GM12892 (cell line): Measurements from ENCODE around the gene RTF2.

ENCODE experiments used
- POLR2A ChIP-seq: IDR thresholded peaks from 2 replicates; pipeline ENCODE4 v1.6.1; 2011; ENCODE audit warnings: low read depth, low read length, control low read depth
- POLR2AphosphoS5 ChIP-seq: IDR thresholded peaks from 2 replicates; pipeline ENCODE4 v1.6.1; 2011; ENCODE audit warnings: low read depth, low read length, control low read depth
- TAF1 ChIP-seq: IDR thresholded peaks from 2 replicates; pipeline ENCODE4 v1.6.1; 2011; ENCODE audit warnings: low read depth, mild to moderate bottlenecking, control low read depth, low read length, borderline replicate concordance

DNA sequence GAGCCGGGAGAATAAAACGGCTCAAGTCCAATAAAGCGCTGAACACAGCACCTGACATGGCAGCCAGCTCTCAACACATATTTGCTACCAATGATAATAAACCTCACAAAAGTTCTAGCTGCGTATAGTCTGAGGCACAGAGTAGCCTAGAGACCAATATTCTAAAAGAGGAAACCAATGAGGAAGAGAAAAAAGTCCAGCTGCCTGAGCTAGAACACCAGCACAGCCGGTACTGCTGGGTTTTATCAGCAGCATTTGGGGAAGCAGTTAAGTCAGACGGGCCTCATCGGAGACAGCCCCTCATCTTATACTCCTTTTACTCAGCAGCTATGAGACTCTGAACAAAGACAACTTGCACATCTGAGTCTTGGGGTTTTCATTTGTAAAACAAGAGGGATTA is 2.4 kb upstream of the RTF2 start:
- no peak for TF ChIP-seq POLR2A
- no peak for TF ChIP-seq POLR2AphosphoS5
- TF ChIP-seq TAF1, result no peak
